Liver (tissue), 9 donors: ENCODE measurements around the gene CACNA2D1. TPM values are rescaled to one million over a fixed set of nuclear protein-coding genes. Genes with fewer than 3 reads are reported as not detected.

Source experiments
- DNase-seq: peaks from one replicate; pipeline ENCODE4 v3.0.0-alpha.2; 2017; ENCODE audit warnings: low spot score
- H3K27ac ChIP-seq, 2 donors: one replicate each; pipeline ENCODE4 v1.7.0; 2013; ENCODE audit warnings: inconsistent platforms in 2 of 2, low read length in 2 of 2, control low read depth in 1 of 2, low read depth in 1 of 2, mild to moderate bottlenecking in 1 of 2
- H3K27me3 ChIP-seq, 4 donors: one replicate each; pipeline versions ENCODE4 v1.6.1 to v1.7.0; 2013; ENCODE audit warnings: low read length in 3 of 4, inconsistent platforms in 1 of 4, mild to moderate bottlenecking in 1 of 4, moderate library complexity in 1 of 4; ENCODE audit not compliant: control insufficient read depth in 4 of 4, insufficient read depth in 4 of 4
- H3K36me3 ChIP-seq, 4 donors: one replicate each; pipeline versions ENCODE4 v1.6.1 to v1.7.0; 2013; ENCODE audit warnings: low read length in 3 of 4, mild to moderate bottlenecking in 3 of 4, low read depth in 1 of 4, moderate library complexity in 1 of 4; ENCODE audit not compliant: control insufficient read depth in 4 of 4, insufficient read depth in 3 of 4
- H3K4me1 ChIP-seq, 4 donors: one replicate each; pipeline versions ENCODE4 v1.6.1 to v1.7.0; 2013; ENCODE audit warnings: low read length in 3 of 4, mild to moderate bottlenecking in 3 of 4, moderate library complexity in 1 of 4; ENCODE audit not compliant: control insufficient read depth in 4 of 4, insufficient read depth in 4 of 4
- H3K4me3 ChIP-seq, 3 donors: one replicate each; pipeline versions ENCODE4 v1.6.1 to v1.7.0; 2013; ENCODE audit warnings: low read length in 3 of 3, control low read depth in 1 of 3, low read depth in 1 of 3, mild to moderate bottlenecking in 1 of 3
- H3K9ac ChIP-seq, 2 donors: one replicate each; pipeline ENCODE4 v1.7.0; 2013; ENCODE audit warnings: low read length in 2 of 2, mild to moderate bottlenecking in 2 of 2, moderate library complexity in 2 of 2, control low read depth in 1 of 2, low read depth in 1 of 2
- H3K9me3 ChIP-seq, 4 donors: one replicate each; pipeline versions ENCODE4 v1.6.1 to v1.7.0; 2013; ENCODE audit warnings: low read length in 3 of 4; ENCODE audit not compliant: control insufficient read depth in 4 of 4
- EGR1 ChIP-seq, 2 donors: IDR thresholded peaks; 2 replicates each; pipeline ENCODE4 v1.6.1; 2016 to 2018; ENCODE audit warnings: antibody characterized with exemption in 2 of 2, low read depth in 2 of 2
- FOXA1 ChIP-seq: IDR thresholded peaks from 2 replicates; pipeline ENCODE4 v1.6.1; 2016; ENCODE audit warnings: antibody characterized with exemption
- FOXA2 ChIP-seq: IDR thresholded peaks from 2 replicates; pipeline ENCODE4 v1.6.1; 2016; ENCODE audit warnings: antibody characterized with exemption
- GABPA ChIP-seq, 2 donors: IDR thresholded peaks in 1 of 2; conservative IDR thresholded peaks in 1 of 2; 2 replicates each; pipeline ENCODE4 v1.6.1; 2016; ENCODE audit warnings: antibody characterized with exemption in 2 of 2, mild to moderate bottlenecking in 1 of 2, moderate library complexity in 1 of 2
- HNF4A ChIP-seq, 2 donors: conservative IDR thresholded peaks; 2 replicates each; pipeline ENCODE4 v1.6.1; 2016; ENCODE audit warnings: antibody characterized with exemption in 2 of 2, mild to moderate bottlenecking in 2 of 2
- HNF4G ChIP-seq: IDR thresholded peaks from 2 replicates; pipeline ENCODE4 v1.6.1; 2016; ENCODE audit warnings: antibody characterized with exemption
- NR2F2 ChIP-seq: IDR thresholded peaks from 2 replicates; pipeline ENCODE4 v1.6.1; 2016; ENCODE audit warnings: antibody characterized with exemption
- RAD21 ChIP-seq, 2 donors: IDR thresholded peaks; 2 replicates each; pipeline ENCODE4 v1.6.1; 2016; ENCODE audit warnings: antibody characterized with exemption in 2 of 2, mild to moderate bottlenecking in 2 of 2
- REST ChIP-seq: IDR thresholded peaks from 2 replicates; pipeline ENCODE4 v1.6.1; 2016; ENCODE audit warnings: antibody characterized with exemption, mild to moderate bottlenecking
- RXRA ChIP-seq, 2 donors: IDR thresholded peaks; 2 replicates each; pipeline ENCODE4 v1.6.1; 2017 to 2018; ENCODE audit warnings: antibody characterized with exemption in 2 of 2, mild to moderate bottlenecking in 1 of 2
- SP1 ChIP-seq: IDR thresholded peaks from 2 replicates; pipeline ENCODE4 v1.6.1; 2018; ENCODE audit warnings: antibody characterized with exemption, mild to moderate bottlenecking
- TAF1 ChIP-seq: conservative IDR thresholded peaks from 2 replicates; pipeline ENCODE4 v1.6.1; 2016; ENCODE audit warnings: antibody characterized with exemption, mild to moderate bottlenecking
- WGBS: extraction: QIAGEN DNeasy Blood & Tissue Kit; methylation state at CpG from one replicate; pipeline ENCODE4 v1.1.7; 2013; 5-methylcytosine and 5-hydroxymethylcytosine counted together
- polyA plus RNA-seq, 2 donors: library from polyadenylated mRNA; stranded (reverse) in 1 of 2; unstranded in 1 of 2; fragments of 200-250 nt in 1 of 2; fragments of >200 nt in 1 of 2; fragmentation: Nextera tagmentation in 1 of 2; extraction: Ambion mirVana in 1 of 2; gene quantifications; one replicate each; pipeline versions ENCODE4 v1.2.1 to v1.2.3, GENCODE V29; 2013 to 2015
- total RNA-seq, 2 donors: library from RNA; depleted of rRNA; stranded (reverse); fragments of >200 nt; gene quantifications; one replicate each; pipeline ENCODE4 v1.2.3, GENCODE V29; 2014
- TF ChIP-seq, protein P1 (sequence below): IDR thresholded peaks from 2 replicates; pipeline ENCODE4 v1.6.1; 2016; ENCODE audit warnings: antibody characterized with exemption
- TF ChIP-seq, protein P2 (sequence below): IDR thresholded peaks from 2 replicates; pipeline ENCODE4 v1.6.1; 2016; ENCODE audit warnings: antibody characterized with exemption
- TF ChIP-seq, protein P3 (sequence below): fragments of 150-350 bp; IDR thresholded peaks from 2 replicates; pipeline ENCODE4 v1.5.1; 2017; ENCODE audit warnings: improper control_type of control experiment, low read depth, low read length; ENCODE audit not compliant: missing input control
- TF ChIP-seq, protein P4 (sequence below): IDR thresholded peaks from 2 replicates; pipeline ENCODE4 v1.6.1; 2016; ENCODE audit warnings: antibody characterized with exemption
- donor health status: healthy.
- donor health status: healthy.
- donor health status: healthy.
- donor health status: healthy.
- donor health status: healthy.

CACNA2D1 gene
- total and polyA plus RNA-seq, 4 donors, result 0.42 to 2.3 (median 0.94) TPM

GRCh38 chr7:82114237-82114636, 329.3 kb downstream of the CACNA2D1 start:
- Histone ChIP-seq H3K27ac (no peak overlapping the region), H3K4me3 (no peak overlapping the region), H3K9me3 (no peaks in the 10 kb centered on the region), H3K9ac (no peak overlapping the region), H3K27me3 (no peaks in the 10 kb centered on the region), H3K4me1 (no peaks in the 10 kb centered on the region), H3K36me3 (no peaks in the 10 kb centered on the region)
- no peak for TF ChIP-seq RXRA (IDR thresholded peaks at IDR 0.05)
- TF ChIP-seq, protein P1, sequence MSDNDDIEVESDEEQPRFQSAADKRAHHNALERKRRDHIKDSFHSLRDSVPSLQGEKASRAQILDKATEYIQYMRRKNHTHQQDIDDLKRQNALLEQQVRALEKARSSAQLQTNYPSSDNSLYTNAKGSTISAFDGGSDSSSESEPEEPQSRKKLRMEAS, result no peak
- TF ChIP-seq SP1, result no peak
- TF ChIP-seq TAF1, result no peak
- WGBS, result 78% methylated on average over 6 of the region's 6 CpGs
- DNase-seq, result no peak

DNA sequence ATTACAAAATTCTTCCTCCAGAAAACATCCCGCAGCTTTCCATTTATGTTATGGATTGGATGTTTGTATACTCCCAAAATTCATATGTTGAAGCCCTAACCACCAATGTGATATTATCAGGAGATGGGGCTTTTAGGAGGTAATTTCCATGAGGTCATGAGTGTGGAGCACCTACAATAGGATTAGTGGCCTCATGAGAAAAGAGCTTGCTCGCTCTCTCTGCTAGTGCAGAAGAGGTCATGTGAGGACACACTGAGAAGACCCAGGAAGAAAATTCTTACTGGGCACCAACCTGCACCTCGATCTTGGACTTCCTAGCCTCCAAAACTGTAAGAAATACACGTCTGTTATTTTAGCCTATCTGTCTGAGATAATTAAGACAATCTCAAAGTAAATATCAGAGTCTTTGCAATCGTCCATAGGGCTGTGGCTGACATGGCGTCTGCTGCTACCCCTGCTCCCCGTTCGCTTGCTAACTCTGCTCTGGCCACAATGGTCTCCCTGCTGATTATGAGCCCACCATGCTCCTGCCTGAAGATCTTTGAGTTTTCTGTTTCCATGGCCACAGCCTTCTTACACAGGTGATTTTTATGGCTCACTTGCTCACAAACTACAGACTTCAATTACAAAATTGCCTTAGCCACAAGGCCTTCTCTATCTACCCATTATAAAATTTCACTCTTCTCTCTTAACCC, 333.3 kb downstream of the CACNA2D1 start:
- Histone ChIP-seq H3K9me3 (no peaks in the 10 kb centered on the region), H3K36me3 (no peaks in the 10 kb centered on the region), H3K9ac (no peak overlapping the region), H3K4me3 (no peak overlapping the region), H3K4me1 (no peaks in the 10 kb centered on the region), H3K27me3 (no peaks in the 10 kb centered on the region), H3K27ac (no peak overlapping the region)
- 69% methylated on average over 8 of the region's 8 CpGs for WGBS
- DNase-seq, result no peak
- TF ChIP-seq, protein P2, sequence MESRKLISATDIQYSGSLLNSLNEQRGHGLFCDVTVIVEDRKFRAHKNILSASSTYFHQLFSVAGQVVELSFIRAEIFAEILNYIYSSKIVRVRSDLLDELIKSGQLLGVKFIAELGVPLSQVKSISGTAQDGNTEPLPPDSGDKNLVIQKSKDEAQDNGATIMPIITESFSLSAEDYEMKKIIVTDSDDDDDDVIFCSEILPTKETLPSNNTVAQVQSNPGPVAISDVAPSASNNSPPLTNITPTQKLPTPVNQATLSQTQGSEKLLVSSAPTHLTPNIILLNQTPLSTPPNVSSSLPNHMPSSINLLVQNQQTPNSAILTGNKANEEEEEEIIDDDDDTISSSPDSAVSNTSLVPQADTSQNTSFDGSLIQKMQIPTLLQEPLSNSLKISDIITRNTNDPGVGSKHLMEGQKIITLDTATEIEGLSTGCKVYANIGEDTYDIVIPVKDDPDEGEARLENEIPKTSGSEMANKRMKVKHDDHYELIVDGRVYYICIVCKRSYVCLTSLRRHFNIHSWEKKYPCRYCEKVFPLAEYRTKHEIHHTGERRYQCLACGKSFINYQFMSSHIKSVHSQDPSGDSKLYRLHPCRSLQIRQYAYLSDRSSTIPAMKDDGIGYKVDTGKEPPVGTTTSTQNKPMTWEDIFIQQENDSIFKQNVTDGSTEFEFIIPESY, result no peak
- TF ChIP-seq NR2F2 (no peak), EGR1 (IDR thresholded peaks at IDR 0.05; ENCODE audit: low read depth in 2 of 2) (no peak), GABPA (IDR thresholded peaks at IDR 0.05 in 1 of 2, conservative IDR thresholded peaks at IDR 0.05 in 1 of 2) (no peak), TAF1 (no peak), HNF4G (no peak), RXRA (IDR thresholded peaks at IDR 0.05) (no peak), FOXA1 (no peak), RAD21 (IDR thresholded peaks at IDR 0.05) (no peak), HNF4A (conservative IDR thresholded peaks at IDR 0.05) (no peak)

GRCh38 chr7:82109288-82109687, 334.3 kb downstream of the CACNA2D1 start:
- 68% methylated on average over 1 of the region's 1 CpG for WGBS
- TF ChIP-seq NR2F2 (no peak), FOXA1 (no peak)
- no peak overlapping the region for H3K9ac ChIP-seq
- H3K27ac ChIP-seq, result no peak overlapping the region
- H3K27me3 ChIP-seq, result no peaks in the 10 kb centered on the region
- H3K4me3 ChIP-seq, result no peak overlapping the region
- no peak for DNase-seq
- H3K9me3 ChIP-seq, result no peaks in the 10 kb centered on the region
- H3K36me3 ChIP-seq, result no peaks in the 10 kb centered on the region
- no peaks in the 10 kb centered on the region for H3K4me1 ChIP-seq

- DNase-seq, result no peak
- 81% methylated on average over 3 of the region's 3 CpGs for WGBS
- H3K27me3 ChIP-seq, result no peaks in the 10 kb centered on the region
- no peak overlapping the region for H3K9ac ChIP-seq
- H3K4me1 ChIP-seq, result no peaks in the 10 kb centered on the region
- no peak overlapping the region for H3K27ac ChIP-seq
- no peak overlapping the region for H3K4me3 ChIP-seq
- H3K36me3 ChIP-seq, result no peaks in the 10 kb centered on the region
- no peaks in the 10 kb centered on the region for H3K9me3 ChIP-seq
- TF ChIP-seq REST, result no peak
- TF ChIP-seq, protein P3, sequence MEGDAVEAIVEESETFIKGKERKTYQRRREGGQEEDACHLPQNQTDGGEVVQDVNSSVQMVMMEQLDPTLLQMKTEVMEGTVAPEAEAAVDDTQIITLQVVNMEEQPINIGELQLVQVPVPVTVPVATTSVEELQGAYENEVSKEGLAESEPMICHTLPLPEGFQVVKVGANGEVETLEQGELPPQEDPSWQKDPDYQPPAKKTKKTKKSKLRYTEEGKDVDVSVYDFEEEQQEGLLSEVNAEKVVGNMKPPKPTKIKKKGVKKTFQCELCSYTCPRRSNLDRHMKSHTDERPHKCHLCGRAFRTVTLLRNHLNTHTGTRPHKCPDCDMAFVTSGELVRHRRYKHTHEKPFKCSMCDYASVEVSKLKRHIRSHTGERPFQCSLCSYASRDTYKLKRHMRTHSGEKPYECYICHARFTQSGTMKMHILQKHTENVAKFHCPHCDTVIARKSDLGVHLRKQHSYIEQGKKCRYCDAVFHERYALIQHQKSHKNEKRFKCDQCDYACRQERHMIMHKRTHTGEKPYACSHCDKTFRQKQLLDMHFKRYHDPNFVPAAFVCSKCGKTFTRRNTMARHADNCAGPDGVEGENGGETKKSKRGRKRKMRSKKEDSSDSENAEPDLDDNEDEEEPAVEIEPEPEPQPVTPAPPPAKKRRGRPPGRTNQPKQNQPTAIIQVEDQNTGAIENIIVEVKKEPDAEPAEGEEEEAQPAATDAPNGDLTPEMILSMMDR, result no peak
- no peak for TF ChIP-seq HNF4G
- TF ChIP-seq EGR1 (IDR thresholded peaks at IDR 0.05; ENCODE audit: low read depth in 2 of 2), result no peak
- no peak for TF ChIP-seq FOXA2
- no peak for TF ChIP-seq NR2F2
- TF ChIP-seq, protein P4, sequence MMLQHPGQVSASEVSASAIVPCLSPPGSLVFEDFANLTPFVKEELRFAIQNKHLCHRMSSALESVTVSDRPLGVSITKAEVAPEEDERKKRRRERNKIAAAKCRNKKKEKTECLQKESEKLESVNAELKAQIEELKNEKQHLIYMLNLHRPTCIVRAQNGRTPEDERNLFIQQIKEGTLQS, result no peak
- no peak for TF ChIP-seq TAF1
- no peak for TF ChIP-seq HNF4A (conservative IDR thresholded peaks at IDR 0.05)
Measured at GRCh38 chr7:82106201-82106600, 337.4 kb downstream of the CACNA2D1 start.
